HG03159 (cell line): ENCODE results near the gene PITPNB.
A peak's percentile ranks its signal among the peaks of the same experiment; 100 is the strongest.

Experiments
- ATAC-seq: cut with Tn5 transposase; IDR thresholded peaks from one replicate; pipeline ENCODE4 v1.9.1; 2021; ENCODE audit warnings: mild to moderate bottlenecking, moderate library complexity; ENCODE audit not compliant: unreplicated experiment

Gene PITPNB

GRCh38 chr22:27919222-27919941, at the start of gene PITPNB:
TSS of gene PITPNB (minus strand) at chr22:27919256. CDS start at chr22:27919191, 65 bp downstream.
- peak; percentile 84 for ATAC-seq

- ATAC-seq: no peak
These were observed 47.4 kb upstream of the PITPNB start for GRCh38 chr22:27966168-27967064.

GRCh38 chr22:27962268-27963044, 43.4 kb upstream of the PITPNB start:
- no peak for ATAC-seq

GRCh38 chr22:27961680-27962079, 42.6 kb upstream of the PITPNB start:
- ATAC-seq: no peak

- ATAC-seq: no peak
These were observed 42.1 kb upstream of the PITPNB start for GRCh38 chr22:27961182-27961581.

DNA sequence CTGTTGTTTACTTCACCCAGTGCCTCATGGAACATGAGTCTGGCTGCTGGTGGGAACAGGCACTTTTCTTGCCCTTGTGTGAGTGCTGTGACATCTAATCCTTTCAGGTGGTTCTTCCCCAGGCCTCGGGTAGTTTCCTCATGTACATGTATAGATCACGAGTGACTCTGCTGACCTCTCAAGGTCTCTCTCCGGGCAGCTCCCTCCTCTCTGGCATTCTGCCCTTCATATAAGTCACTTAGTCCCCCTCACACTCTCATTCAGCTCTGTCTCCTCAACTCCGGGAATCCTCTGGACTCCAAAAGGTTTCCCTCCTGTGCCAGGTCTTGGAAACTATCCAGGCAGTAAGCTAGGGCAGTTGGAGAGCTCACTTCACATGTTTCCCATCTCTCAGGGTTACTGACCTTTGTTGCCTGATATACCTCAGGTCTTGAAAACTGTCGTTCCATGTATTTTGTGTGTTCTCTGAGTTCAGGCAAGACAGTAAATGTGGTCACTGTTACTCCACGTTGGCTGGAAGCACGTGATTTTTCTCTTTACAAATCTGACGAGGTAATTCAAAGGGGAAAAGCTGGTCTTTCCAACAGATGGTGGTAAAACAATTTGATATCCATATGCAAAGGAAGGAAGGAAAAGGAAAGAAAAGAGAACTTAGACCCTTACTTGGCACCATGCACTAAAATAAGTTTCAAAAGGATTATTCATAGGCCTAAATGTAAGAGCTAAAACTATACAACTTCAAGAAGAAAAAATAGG, 40.5 kb upstream of the PITPNB start:
- no peak for ATAC-seq

DNA sequence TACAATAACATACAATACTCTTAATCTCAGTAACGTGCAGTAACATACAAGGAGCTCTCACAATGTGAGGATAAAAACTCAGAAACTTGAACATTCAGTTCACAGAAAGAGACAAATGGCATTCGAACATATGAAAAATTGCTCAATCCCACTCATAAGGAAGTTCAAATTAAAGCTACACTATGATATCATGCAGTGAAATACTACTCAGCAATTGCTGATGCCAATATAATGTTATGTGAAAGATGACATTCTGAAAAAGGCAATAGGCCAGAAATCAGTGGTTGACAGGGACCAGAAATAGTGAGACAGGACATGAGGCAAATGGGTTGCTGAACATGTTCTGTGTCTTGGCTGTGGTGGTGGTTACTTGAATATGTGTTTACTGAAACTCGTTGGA, 33.7 kb upstream of the PITPNB start:
- ATAC-seq: no peak

DNA sequence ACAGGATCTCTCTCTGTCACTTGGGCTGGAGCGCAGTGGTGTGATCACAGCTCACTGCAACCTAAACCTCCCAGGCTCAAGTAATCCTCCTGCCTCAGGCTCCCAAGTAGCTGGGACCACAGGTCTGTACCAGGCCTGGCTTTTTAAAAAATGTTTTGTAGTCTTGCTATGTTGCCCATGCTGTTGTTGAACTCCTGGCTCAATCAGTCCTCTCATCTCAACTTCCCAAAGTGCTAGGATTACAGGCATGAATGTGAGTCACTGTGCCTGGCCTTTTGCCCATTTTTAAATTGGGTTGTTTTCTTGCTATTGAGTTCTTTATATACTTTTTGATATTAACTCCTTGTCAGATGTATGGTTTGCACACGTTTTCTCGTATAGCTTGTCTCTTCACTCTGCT, 33.0 kb upstream of the PITPNB start:
- no peak for ATAC-seq

DNA sequence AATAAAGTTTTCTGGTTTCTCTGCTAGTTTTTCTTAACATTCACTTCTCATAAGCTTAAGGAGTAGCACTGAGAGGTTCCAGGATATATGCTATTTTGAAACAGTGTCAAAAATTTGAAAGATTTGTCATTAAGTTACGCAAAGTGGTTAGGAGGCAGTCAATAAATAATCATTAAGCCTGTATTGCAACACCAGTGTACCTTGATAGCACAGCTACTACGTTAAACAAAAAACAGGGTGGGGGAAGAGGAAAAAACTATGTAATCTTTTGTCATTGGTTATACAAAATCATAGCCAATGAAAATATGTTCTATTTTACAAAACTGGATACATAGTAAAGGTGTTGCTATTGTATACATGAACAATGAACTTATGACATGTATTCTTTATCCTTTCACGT, 30.4 kb upstream of the PITPNB start:
- no peak for ATAC-seq

DNA sequence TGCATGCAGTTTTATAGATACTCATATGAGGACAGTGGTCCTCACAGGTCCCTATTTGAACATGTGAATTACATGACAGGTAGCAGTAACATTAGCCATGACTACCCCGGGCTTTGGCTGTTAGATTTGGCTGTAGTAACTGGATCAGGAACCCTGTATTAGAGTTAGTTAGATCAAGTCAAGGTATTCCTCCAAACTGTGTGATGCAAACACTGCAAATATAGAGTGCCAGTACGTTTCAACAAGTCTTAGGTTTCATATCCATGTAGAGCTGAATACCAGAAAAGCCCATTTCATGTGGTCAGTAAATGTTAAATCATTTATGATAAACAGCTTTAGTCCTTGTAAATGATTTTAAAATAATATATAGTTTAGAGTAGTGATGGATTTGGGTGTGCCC, 29.5 kb upstream of the PITPNB start:
- ATAC-seq: no peak

DNA sequence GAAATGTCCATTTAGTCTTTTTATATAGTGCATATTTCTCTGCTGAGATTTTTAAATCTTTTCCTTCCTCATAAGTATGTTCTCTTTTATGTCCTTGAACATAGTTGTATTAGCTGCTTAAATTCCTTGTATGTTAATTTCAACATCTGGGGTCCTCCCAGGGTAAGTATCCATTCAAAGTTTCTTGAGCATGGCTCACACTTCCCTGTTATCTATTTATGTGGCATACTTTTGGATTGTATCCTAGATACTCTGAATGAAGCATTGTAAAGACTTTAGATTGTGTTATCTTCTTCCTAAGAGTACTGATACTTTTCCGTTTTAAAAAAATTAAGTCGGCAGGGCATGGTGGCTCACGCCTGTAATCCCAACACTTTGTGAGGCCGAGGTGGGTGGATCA, 28.4 kb upstream of the PITPNB start:
- no peak for ATAC-seq

DNA sequence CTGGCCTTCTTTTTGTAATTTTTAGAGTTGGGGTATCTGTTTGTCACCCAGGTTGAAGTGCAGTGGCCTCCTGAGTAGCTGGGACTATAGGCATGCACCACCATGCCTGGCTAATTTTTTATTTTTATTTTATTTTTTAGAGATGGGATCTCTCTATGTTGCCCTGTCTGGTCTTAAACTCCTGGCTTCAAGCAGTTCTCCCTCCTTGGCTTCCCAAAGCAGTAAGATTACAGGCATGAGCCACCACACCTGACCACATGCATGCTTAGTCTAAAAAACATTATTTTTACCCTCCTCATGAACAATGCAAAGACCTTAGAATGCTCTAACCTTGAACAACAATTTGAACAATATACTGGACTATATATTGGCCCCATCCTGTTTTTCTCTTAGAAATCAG, 22.1 kb upstream of the PITPNB start:
- no peak for ATAC-seq

GRCh38 chr22:27937453-27937852, 18.4 kb upstream of the PITPNB start:
- no peak for ATAC-seq

GRCh38 chr22:27935897-27936296, 16.8 kb upstream of the PITPNB start:
- no peak for ATAC-seq

DNA sequence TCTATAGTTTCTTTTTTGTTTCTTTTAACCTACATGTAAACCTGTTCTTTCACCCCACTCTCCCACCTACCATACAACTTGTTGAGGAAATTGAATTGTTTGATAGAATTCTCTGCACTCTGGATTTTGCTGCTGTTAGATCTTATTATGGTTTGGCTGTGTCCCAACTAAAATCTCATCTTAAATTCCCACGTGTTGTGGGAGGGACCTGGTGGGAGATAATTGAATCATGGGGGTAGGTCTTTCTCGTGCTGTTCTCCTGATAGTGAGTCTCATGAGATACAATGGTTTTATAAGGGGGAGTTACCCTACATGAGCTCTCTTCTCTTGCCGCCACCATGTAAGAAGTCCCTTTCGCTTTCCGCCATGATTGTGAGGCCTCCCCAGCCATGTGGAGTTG, 15.0 kb upstream of the PITPNB start:
- no peak for ATAC-seq

DNA sequence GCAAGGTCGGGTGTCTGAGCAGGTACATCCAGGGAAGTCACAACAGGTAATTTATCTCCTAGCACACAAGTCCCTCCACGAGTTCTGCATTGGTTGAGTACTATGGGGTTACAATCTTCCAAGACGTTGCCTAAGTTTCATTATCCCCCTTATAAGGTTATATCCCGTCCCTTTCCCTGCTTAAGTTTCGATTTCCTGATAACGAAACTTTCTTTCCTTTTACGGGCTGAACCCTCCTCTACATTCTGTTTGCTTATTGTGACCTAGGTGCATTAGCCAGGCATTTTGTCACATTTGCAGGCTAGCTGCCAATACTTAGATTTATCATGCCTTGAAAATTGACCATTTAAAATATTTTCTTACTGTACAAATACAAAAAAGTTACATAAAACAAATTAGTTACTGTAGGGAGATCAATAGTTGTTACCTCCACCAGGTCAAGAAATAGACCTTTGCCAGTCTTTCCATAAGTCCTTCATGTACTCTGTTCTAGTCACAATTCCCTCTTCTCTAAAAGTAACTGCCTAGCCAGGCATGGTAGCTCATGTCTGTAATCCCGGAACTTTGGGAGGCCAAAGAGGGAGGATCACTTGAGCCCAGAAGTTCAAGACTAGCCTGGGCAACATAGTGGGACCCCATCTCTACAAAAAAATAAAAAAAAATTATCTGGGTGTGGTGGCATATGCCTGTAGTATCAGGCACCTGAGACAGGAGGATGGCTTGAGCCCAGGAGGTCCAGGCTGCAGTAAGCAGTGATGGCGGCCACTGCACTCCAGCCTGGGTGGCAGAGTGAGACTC, 14.3 kb upstream of the PITPNB start:
- ATAC-seq: no peak

DNA sequence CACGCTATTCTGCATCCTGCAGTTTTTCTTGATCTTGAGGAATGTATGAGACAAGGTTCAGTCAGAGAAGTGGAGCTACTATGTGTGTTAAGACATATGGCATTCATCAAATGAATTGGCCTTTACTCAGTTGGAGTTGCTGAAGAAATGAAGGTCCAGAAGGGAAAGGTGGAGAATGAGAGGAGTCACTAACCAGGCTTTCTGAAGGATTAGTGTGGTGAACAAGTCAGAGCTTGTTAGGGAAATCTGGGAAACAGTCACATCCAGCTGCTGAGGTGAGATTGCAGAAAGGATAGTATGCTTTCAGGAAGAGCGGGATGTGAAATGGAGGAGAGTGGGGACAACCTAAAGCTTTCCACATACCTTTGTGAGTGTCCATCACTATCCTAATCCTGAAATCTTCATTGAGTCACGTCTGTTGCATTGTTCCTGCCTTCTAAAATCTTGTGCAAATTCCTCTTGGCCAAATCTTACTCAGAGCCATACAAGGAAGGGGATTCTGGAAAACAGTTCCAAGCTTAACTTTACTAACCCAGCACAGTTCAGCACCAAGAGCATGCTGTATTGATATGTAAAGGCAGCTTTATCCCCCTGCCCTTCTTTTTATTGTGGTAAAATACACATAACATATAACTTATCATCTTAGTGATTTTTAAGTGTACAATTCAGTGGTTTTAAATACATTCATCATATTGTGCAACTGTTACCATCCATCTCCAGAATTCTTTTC, 11.4 kb upstream of the PITPNB start:
- no peak for ATAC-seq

DNA sequence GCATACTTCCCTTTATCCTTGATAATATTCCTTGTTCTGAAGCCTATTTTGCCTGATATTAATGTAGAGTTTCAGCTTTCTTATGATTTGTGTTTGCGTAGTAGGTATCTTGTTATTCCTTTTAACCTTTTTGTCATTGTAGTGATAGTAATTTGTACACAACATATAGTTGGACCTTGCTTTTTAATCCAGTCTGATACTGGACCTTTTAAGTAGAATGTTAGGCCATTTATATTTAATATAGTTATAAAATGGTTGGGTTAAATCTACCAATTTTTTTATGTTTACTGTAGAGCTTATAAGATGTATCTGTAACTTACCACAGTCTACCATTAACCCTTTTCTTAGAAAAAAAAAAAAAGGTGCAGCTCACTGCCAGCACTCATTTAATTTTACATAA, 8.6 kb upstream of the PITPNB start:
- ATAC-seq: no peak

DNA sequence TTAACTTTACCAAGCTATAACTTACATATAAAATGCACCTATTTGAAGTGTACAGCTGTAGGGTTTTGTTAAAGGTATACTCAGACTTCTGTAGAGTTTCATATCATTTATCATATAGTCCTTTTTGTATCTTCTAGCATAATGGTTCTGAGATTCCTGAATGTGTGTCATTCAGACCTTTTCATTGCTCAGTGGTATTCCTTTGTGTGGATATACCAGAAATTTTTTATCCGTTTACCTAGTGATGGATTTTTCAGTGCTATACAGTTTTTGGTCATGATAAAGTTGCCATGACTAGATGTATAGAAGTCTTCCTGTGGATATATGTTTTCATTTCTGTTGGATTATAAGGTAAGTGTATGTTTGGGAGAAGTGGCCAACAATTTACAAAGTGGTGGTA, 6.3 kb upstream of the PITPNB start:
- ATAC-seq: no peak
